Activated T-cell treated with anti-CD3 and anti-CD28 coated beads for 48 hours (primary cell): ENCODE results near the gene SLC25A26.
A peak's percentile ranks its signal among the peaks of the same experiment; 100 is the strongest.

ENCODE experiments used
- DNase-seq: peaks from one replicate; pipeline ENCODE4 v3.0.0-alpha.2; 2020; ENCODE audit warnings: low read depth

Gene SLC25A26

GRCh38 chr3:66396161-66396760, 175.5 kb downstream of the SLC25A26 start:
- DNase-seq = no peak

- DNase-seq = no peak
These were observed 176.1 kb downstream of the SLC25A26 start for GRCh38 chr3:66396888-66397287.

DNA sequence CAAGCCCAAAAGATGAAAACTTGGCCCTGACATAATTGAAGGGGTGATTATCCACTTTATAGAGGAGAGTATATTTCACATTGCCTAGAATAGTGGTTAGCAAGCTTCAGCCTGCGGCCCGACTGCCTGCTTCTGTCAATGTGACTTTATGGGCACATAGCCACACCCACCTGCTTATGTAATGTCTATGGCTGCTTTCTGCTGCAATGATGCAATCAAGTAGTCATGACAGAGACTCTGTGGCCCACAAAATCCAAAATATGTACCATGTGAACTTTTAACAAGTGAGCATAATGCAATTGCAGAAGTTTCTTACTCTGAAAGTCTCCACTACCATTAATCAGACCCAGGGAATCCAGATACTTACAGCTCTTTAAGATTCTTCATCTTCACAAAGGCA, 176.9 kb downstream of the SLC25A26 start:
- no peak for DNase-seq

DNA sequence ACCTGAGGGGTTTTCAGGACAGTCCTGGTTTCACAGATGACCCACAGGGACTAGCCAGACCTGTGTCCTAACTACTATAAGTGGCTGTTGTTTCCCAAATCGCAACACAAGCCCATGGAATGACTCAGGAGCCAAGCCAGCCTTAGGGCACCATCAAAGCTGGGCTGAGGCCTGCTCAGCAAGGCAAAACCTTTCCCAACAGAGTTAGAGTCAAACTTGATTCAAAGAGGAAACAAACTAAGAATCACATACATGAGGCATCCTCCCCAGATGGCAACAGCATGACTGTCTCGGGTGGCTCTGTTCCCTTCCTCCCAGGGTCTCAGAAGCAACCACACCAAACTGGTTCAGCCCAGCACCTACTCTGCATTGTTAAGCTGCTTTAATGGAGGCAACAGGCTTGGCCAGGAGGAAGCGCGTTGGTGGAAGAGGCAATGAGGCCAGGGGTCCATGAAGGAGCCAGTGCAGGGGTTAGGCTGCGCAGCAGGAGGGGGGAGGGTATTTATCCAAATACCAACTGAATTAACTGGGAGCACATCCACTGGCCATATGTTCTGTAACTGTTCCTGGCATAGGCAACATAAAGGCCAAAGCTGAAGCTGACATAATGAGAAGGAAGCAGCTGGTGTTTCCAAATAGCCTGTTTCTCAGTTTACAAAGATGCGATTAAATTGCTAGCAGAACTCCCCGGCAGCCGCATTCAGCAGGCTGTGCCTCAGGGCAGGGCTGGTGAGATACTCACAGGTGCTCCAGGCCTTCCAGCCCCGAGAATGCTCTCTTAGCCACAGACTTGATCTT, 177.6 kb downstream of the SLC25A26 start:
- DNase-seq = no peak

DNA sequence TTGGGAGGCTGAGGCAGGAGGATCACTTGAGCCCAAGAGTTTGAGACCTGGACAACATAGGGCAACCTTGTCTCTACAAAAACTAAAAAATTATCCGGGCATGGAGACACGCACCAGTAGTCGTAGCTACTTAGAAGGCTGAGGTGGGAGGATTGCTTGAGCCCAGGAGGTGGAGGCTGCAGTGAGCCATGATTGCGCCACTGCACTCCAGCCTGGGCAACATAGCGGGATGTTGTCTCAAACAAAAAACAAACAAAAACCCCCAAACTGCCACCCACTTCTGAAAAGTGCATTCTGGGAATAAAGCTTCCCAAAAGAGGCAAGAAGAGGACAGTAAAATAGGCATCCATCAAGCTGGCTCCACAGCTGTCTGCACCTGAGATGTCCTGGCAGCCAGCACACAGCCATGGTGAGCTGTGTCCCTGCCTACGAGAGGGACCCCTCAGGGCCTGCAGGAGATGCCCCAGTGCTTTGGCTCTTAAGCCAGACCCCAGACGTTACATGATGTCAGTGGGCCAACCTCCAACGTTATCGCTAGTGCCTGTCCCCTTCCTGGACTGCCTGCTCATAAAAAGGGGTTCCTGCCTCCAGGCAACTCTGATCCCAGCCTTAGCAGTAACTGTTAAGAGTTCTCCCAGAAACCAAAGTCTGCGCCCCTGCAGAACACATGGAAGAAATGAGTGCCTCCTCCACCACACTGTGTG, 178.9 kb downstream of the SLC25A26 start:
- DNase-seq = no peak

GRCh38 chr3:66400411-66401156, 179.8 kb downstream of the SLC25A26 start:
- no peak for DNase-seq

GRCh38 chr3:66401157-66401550, 180.4 kb downstream of the SLC25A26 start:
- DNase-seq = no peak

GRCh38 chr3:66401675-66402491, 181.1 kb downstream of the SLC25A26 start:
- no peak for DNase-seq

DNA sequence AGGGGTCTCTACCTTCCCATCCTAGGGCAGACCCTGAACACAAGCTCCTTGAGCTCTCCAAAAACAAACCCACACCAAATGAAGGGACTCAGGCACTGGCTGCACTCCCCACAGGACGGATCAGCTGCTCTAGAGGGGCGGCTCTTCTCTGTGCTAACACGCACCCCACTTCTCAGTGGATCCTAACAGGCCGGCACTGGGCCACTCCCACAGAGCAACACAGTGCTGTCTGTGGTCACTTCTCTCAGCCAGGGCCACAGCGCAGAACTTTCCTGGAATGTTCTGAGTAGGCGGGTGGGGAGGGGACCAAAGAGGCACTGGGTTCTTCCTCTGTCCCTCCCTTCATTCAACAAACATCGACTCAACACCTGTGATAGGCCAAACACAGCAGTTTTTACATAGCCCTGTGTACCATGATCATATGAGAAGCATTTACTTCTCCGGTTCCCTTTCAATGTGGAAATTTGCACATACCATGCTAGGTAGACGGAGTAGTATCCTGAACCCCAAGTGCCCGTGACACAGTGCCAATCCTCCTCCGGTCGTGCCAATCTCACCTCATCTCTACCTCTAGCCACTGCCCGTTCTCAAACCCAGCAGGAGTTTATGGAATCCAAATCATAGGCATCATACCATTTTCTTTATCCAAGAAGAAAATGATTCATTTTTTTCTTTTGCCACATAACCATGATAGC, 181.9 kb downstream of the SLC25A26 start:
- DNase-seq = no peak

- no peak for DNase-seq
These were observed 182.7 kb downstream of the SLC25A26 start for GRCh38 chr3:66403323-66403990.

DNA sequence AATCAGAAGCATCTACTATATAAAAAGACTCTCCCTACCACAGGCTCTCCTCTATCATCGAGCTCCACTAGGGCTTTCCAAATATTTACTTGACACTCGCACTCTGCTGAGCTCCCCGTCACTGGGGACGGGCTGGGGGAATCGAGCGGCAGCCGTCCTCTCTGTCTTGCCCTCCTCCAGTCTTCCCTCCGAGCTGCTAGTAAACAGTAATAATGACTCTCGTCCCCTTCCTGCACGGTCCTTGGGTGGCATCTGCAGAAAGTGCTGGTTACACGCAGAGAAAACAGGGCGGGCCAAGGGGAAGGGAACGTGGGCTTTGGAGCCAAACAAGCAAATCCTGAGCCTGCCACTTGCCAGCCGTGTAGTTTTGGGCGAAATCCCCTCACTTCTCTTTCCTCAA, 183.4 kb downstream of the SLC25A26 start:
- DNase-seq = no peak

GRCh38 chr3:66404903-66405700, 184.3 kb downstream of the SLC25A26 start:
- DNase-seq = no peak

DNA sequence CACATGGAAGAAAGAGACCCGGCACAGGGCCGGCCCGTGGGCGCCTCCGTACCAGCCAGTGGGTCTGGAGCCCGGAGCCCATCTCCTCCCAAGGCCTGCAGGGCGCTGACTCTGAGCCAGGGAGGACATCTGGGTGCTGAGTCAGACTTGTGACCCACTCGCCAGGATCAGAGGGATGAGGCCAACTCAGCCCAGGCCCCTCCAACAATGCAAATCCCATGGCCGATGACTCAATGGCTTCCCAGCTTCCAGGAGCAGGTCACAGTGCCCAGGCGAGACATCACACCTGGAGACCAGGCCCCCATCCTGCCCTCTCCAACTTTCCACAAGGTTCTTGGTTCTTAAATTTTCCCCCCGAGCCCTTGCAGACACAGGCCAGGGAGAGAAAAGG, 184.9 kb downstream of the SLC25A26 start:
- no peak for DNase-seq

DNA sequence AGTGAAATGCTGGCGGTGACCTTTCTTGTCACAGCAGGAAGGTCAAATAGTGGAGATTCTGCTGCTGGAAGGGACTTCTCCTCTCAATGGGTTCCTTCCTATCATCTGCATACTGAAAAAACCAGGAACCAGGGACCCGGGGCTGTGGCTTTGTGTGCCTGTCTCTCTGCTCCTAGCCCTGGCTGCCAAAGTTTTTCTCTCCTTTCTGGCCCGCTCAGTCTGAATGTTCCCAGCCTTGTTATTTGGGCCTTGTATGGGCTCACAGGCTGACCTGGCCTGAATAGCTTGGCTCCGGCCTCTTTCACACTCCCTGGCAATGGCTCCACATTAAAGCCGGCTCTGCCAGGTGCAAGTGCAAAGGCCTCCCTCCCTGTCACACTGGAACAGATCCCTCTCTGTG, 185.4 kb downstream of the SLC25A26 start:
- DNase-seq = no peak

- DNase-seq = no peak
These were observed 186.2 kb downstream of the SLC25A26 start for GRCh38 chr3:66406831-66407610.

- peak; percentile 68 for DNase-seq
These were observed 186.9 kb downstream of the SLC25A26 start for GRCh38 chr3:66407611-66408218.

DNA sequence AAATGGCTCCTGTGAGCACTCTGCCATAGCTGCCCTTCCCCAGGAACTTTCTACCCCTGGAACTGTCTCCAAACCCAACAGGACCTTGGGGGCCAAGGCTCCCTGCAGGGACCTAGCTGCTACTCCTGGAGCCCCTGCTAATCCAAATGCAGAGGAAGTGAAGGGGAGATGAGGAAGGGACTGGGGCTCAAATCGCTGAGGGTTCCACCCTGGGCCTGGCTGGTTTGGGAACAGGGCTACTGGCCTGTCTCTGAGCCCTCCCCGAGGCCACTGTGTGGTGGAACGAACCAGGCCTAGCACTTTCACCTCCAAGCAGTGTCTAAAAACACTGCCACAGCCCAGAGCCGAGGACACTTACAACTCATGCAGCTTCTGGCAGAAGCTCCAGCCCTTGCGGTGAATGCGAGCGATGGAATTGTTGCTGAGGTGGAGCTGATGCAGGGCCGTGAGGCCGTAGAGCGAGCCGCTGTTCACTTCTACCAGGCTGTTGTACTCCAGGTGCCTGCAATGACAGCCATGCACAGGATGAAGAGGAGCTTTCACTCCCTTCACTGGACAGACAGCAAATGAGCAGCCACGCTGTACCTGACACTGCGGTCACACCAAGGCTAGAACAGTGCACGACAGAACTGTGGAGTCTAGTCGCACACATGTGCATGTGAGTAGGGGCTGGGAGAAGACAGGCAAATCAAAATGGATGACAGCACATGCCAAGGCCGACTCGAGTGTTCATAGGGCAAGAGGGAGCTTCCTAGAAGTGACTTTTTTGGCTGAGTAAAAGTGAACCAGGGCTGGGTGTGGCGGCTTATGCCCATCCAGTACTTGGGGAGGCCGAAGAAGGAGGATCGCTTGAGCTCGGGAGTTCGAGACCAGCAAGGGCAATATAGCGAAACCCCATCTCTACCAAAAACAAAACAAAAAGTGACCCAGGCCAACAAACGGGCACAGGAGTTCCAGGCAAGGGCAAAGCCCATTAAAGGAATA, 189.3 kb downstream of the SLC25A26 start:
- DNase-seq = no peak
